Activated B cell treated with CpG ODN at 0.5 μM for 24 hours (primary cell): Measurements from ENCODE around the gene MEP1A. TPM values are rescaled to one million over a fixed set of nuclear protein-coding genes. Genes with fewer than 3 reads are reported as not detected.
"Not testable (repeated sequence)": the region's sequence is repeated elsewhere in the genome, so short reads cannot be mapped to it uniquely, and the experiment has no call there.

ENCODE experiments used
- ATAC-seq: fragments of 200-7000 bp; cut with Tn5 transposase; one replicate; pipeline ENCODE4 v1.10.0; 2021; ENCODE audit warnings: low read depth, mild to moderate bottlenecking, moderate library complexity
- CTCF ChIA-PET: fragments of 350-600 bp; sonication (Branson Sonifier 250); formaldehyde crosslinking; loops from one replicate; lab custom pipeline; 2021; ENCODE audit warnings: antibody characterized with exemption; lab: Charles Lee
- POLR2A ChIA-PET: fragments of 350-600 bp; sonication (Branson Sonifier 250); formaldehyde crosslinking; loops from one replicate; lab custom pipeline; 2021; ENCODE audit warnings: antibody characterized with exemption; lab: Charles Lee
- DNase-seq: peaks from one replicate; pipeline ENCODE4 v3.0.0; 2022
- H3K27ac Mint-ChIP-seq: one replicate; pipeline ENCODE4 v1.8.0; 2020; ENCODE audit warnings: mixed read lengths
- H3K27me3 Mint-ChIP-seq: one replicate; pipeline ENCODE4 v1.8.0; 2021; ENCODE audit warnings: mixed read lengths
- H3K36me3 Mint-ChIP-seq: one replicate; pipeline ENCODE4 v1.8.0; 2021; ENCODE audit warnings: low read depth, mixed read lengths
- H3K4me1 Mint-ChIP-seq: one replicate; pipeline ENCODE4 v1.8.0; 2021; ENCODE audit warnings: mixed read lengths
- H3K4me3 Mint-ChIP-seq: one replicate; pipeline ENCODE4 v1.8.0; 2020; ENCODE audit warnings: mild to moderate bottlenecking, mixed read lengths
- H3K9me3 Mint-ChIP-seq: one replicate; pipeline ENCODE4 v1.8.0; 2020; ENCODE audit warnings: mixed read lengths
- intact Hi-C: fragments of 100-400 bp; cut with micrococcal nuclease; formaldehyde crosslinking; loops from one replicate; pipeline ENCODE4 v1.15.1; 2024
- total RNA-seq: library from RNA; stranded (reverse); gene quantifications from 2 replicates; pipeline ENCODE4 v1.2.3, GENCODE V29; 2022
- TF ChIP-seq, protein P1 (sequence below): fragments of 200-600 bp; IDR thresholded peaks from one replicate; pipeline ENCODE4 v1.8.0; 2022; ENCODE audit warnings: antibody characterized with exemption, mild to moderate bottlenecking

MEP1A gene
- total RNA-seq, 1 donor from 2014 or later, result not detected

GRCh38 chr6:46832816-46833215 lies 39.6 kb downstream of the MEP1A start:
- peaks cover 8% of the 10 kb centered on the region for H3K27me3 Mint-ChIP-seq
- TF ChIP-seq, protein P1, sequence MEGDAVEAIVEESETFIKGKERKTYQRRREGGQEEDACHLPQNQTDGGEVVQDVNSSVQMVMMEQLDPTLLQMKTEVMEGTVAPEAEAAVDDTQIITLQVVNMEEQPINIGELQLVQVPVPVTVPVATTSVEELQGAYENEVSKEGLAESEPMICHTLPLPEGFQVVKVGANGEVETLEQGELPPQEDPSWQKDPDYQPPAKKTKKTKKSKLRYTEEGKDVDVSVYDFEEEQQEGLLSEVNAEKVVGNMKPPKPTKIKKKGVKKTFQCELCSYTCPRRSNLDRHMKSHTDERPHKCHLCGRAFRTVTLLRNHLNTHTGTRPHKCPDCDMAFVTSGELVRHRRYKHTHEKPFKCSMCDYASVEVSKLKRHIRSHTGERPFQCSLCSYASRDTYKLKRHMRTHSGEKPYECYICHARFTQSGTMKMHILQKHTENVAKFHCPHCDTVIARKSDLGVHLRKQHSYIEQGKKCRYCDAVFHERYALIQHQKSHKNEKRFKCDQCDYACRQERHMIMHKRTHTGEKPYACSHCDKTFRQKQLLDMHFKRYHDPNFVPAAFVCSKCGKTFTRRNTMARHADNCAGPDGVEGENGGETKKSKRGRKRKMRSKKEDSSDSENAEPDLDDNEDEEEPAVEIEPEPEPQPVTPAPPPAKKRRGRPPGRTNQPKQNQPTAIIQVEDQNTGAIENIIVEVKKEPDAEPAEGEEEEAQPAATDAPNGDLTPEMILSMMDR, result no peak
- no peak overlapping the region for H3K4me3 Mint-ChIP-seq
- POLR2A ChIA-PET, result no interaction called here
- peaks cover 3% of the 10 kb centered on the region for H3K4me1 Mint-ChIP-seq
- no peak overlapping the region for H3K27ac Mint-ChIP-seq
- no peak for ATAC-seq
- H3K36me3 Mint-ChIP-seq, result no peaks in the 10 kb centered on the region
- intact Hi-C loops, result no loop called here
- DNase-seq, result no peak
- CTCF ChIA-PET, result no interaction called here
- no peaks in the 10 kb centered on the region for H3K9me3 Mint-ChIP-seq

DNA sequence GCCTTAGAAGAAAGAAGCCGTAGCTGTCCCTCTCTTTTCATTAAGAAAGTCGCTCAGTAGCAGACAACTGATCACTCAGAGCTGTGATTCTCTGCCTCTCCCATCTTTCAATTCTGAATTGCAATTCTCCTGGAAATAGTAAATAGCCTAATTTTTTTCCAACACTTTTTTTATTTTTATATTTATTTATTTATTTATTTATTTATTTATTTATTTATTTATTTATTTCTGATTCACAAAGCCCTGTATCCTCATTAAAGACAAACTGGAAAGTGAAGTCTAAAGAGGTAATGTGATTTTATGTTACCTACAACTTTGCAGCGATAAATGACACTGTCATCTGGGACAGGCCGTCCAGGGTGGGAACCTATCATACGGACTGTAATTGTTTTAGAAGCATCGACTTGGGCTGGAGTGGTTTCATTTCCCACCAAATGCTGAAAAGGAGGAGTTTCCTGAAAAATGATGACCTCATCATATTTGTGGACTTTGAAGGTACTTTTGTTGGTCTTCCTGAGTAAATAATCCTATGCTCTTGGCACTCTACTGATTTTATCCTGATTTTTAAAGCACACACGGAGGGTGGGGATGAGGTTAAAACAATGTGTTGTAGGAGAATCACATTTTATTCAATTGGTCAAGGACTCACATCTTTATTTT lies 41.2 kb downstream of the MEP1A start:
- intact Hi-C loops, H3K9me3 Mint-ChIP-seq, H3K27me3 Mint-ChIP-seq, H3K4me3 Mint-ChIP-seq, H3K4me1 Mint-ChIP-seq, ATAC-seq, H3K27ac Mint-ChIP-seq, POLR2A ChIA-PET, DNase-seq, CTCF ChIA-PET, H3K36me3 Mint-ChIP-seq: not testable (repeated sequence)

- CTCF ChIA-PET, H3K36me3 Mint-ChIP-seq, H3K4me3 Mint-ChIP-seq, intact Hi-C loops, H3K27me3 Mint-ChIP-seq, H3K9me3 Mint-ChIP-seq, POLR2A ChIA-PET, H3K4me1 Mint-ChIP-seq, H3K27ac Mint-ChIP-seq, ATAC-seq, DNase-seq: not testable (repeated sequence)
Measured at GRCh38 chr6:46834991-46835390, 41.8 kb downstream of the MEP1A start.

DNA sequence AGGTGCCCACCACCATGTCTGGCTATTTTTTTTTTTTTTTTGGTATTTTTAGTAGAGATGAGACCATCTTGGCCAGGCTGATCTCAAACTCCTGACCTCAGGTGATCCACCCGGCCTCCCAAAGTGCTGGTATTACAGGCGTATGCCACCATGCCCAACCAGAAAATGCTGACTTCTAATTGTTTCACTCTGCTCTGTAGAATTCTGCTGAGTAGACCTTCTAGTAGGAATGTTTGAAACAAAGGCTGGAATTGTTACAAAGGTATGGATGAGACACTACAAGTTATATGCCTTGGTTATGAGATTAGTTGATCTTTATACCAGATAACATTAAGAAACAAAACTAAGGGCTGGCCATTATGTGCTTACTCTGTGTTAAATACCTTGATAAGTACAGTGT lies 44.8 kb downstream of the MEP1A start:
- Mint-ChIP-seq H3K4me3 (no peak overlapping the region), H3K27me3 (peaks cover 3% of the 10 kb centered on the region), H3K9me3 (peaks cover 21% of the 10 kb centered on the region), H3K36me3 (no peaks in the 10 kb centered on the region), H3K4me1 (no peaks in the 10 kb centered on the region), H3K27ac (no peak overlapping the region)
- intact Hi-C loops, result no loop called here
- ATAC-seq (no peak), DNase-seq (no peak)
- POLR2A ChIA-PET, result no interaction called here
- CTCF ChIA-PET, result no interaction called here
- TF ChIP-seq, protein P1, result no peak

DNA sequence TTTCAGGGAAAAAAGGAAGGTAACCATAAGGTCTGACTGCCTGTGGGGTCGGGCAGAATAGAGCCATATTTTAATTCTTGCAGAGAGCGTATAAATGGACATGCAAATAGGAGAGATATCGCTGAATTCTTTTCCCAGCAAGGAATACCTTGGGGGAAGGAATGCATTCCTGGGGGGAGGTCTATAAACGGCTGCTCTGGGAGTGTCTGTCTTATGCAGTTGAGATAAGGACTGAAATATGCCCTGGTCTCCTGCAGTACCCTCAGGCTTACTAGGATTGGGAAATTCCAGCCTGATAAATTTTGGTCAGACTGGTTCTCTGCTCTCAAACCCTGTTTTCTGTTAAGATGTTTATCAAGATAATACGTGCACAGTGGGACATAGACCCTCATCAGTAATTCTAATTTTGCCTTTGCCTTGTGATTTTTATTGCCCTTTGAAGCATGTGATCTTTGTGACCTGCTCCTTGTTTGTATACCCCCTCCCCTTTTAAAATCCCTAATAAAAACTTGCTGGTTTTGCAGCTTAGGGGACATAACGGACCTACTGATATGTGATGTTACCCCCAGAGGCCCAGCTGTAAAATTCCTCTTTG lies 49.2 kb downstream of the MEP1A start:
- CTCF ChIA-PET, DNase-seq, intact Hi-C loops, H3K27ac Mint-ChIP-seq, H3K36me3 Mint-ChIP-seq, H3K27me3 Mint-ChIP-seq, POLR2A ChIA-PET, H3K4me3 Mint-ChIP-seq, ATAC-seq, H3K4me1 Mint-ChIP-seq: not testable (repeated sequence)
- H3K9me3 Mint-ChIP-seq, result peaks cover 22% of the 10 kb centered on the region

- POLR2A ChIA-PET, result no interaction called here
- H3K9me3 Mint-ChIP-seq, result peaks cover 17% of the 10 kb centered on the region
- intact Hi-C loops, result loop anchor here (5.0 kb wide), 2 partner anchors 217 to 623 kb away; no protein-coding TSS in a partner anchor
Measured at GRCh38 chr6:46845126-46845525, 51.9 kb downstream of the MEP1A start.

More at GRCh38 chr6:46845126-46845525, 51.9 kb downstream of the MEP1A start:
- TF ChIP-seq, protein P1, result no peak
- Mint-ChIP-seq H3K4me3 (no peak overlapping the region), H3K27ac (no peak overlapping the region), H3K36me3 (no peaks in the 10 kb centered on the region), H3K4me1 (peaks cover 5% of the 10 kb centered on the region), H3K27me3 (peaks cover 24% of the 10 kb centered on the region)
- CTCF ChIA-PET, result no interaction called here
- DNase-seq, result no peak
- ATAC-seq, result no peak
